ENCODE measurements around the gene CLDN9.

The CLDN9 gene

GRCh38 chr16:3000540-3000939 is 12.2 kb upstream of the CLDN9 start:
- no peak for DNase-seq

GRCh38 chr16:3001316-3001715 is 11.4 kb upstream of the CLDN9 start:
- DNase-seq: no peak

- no peak for DNase-seq
These were observed 9.0 kb upstream of the CLDN9 start for GRCh38 chr16:3003582-3004270.

- no peak for DNase-seq
These were observed 8.4 kb upstream of the CLDN9 start for GRCh38 chr16:3004319-3004718.

GRCh38 chr16:3004781-3005284 is 7.9 kb upstream of the CLDN9 start:
- DNase-seq: no peak

- no peak for DNase-seq
These were observed 5.4 kb upstream of the CLDN9 start for GRCh38 chr16:3007059-3007956.

- no peak for DNase-seq
These were observed 4.6 kb upstream of the CLDN9 start for GRCh38 chr16:3007957-3008689.

- no peak for DNase-seq
These were observed 4.1 kb upstream of the CLDN9 start for GRCh38 chr16:3008690-3009037.

GRCh38 chr16:3009568-3010390 is 2.9 kb upstream of the CLDN9 start:
- no peak for DNase-seq

GRCh38 chr16:3010510-3010909 is 2.2 kb upstream of the CLDN9 start:
- DNase-seq: no peak

- no peak for DNase-seq
These were observed 477 bp upstream of the CLDN9 start for GRCh38 chr16:3012246-3012645.

- DNase-seq: no peak
These were observed 798 bp downstream of the CLDN9 start for GRCh38 chr16:3013491-3013951.

- DNase-seq: no peak
These were observed 1.4 kb downstream of the CLDN9 start for GRCh38 chr16:3013998-3014690.

- DNase-seq: no peak
These were observed 2.2 kb downstream of the CLDN9 start for GRCh38 chr16:3014971-3015370.

GRCh38 chr16:3015865-3016521 is 3.3 kb downstream of the CLDN9 start:
- no peak for DNase-seq

GRCh38 chr16:3017344-3017743 is 4.6 kb downstream of the CLDN9 start:
- no peak for DNase-seq

GRCh38 chr16:3017794-3018506 is 5.2 kb downstream of the CLDN9 start, which contains the start of gene CLDN6:
CLDN6 (minus strand) TSS chr16:3018183; CDS start chr16:3016021, 2,162 bp downstream.
- DNase-seq: no peak

GRCh38 chr16:3019594-3020246 is 7.0 kb downstream of the CLDN9 start:
- no peak for DNase-seq

- DNase-seq: no peak
These were observed 7.5 kb downstream of the CLDN9 start, which contains the start of gene TNFRSF12A for GRCh38 chr16:3020247-3020603. TNFRSF12A (plus strand) TSS chr16:3020368; CDS start chr16:3020398, 30 bp downstream.

All from cortex of kidney (tissue), 1 donor.